Measurements from ENCODE around the gene C15orf62.
A peak's percentile ranks its signal among the peaks of the same experiment; 100 is the strongest.

Gene C15orf62

GRCh38 chr15:40755812-40756208 is 14.0 kb upstream of the C15orf62 start:
- DNase-seq (ENCODE audit: low spot score), result no peak

- peak; percentile 44 for DNase-seq (ENCODE audit: low spot score)
Observed at GRCh38 chr15:40756938-40757337, 12.8 kb upstream of the C15orf62 start.

DNA sequence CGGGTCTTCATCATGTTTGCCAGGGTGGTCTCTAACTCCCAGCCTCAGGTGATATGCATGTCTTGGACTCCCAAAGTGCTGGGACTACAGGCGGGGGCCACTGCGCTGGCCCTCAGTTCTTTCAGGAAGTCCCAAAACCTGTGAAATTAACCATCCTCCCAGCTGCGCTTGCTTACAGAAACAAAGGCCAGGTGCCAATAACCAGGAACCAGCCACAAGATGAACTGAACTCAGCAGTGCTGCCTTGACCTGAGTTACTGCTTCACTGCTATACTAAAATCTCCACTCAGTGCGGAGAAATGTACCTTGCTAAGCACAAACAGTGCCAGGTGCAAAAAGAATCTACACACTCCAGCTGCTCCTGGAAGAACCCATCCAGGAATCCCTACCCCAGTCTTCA is 9.8 kb upstream of the C15orf62 start:
- DNase-seq (ENCODE audit: low spot score), result no peak

DNA sequence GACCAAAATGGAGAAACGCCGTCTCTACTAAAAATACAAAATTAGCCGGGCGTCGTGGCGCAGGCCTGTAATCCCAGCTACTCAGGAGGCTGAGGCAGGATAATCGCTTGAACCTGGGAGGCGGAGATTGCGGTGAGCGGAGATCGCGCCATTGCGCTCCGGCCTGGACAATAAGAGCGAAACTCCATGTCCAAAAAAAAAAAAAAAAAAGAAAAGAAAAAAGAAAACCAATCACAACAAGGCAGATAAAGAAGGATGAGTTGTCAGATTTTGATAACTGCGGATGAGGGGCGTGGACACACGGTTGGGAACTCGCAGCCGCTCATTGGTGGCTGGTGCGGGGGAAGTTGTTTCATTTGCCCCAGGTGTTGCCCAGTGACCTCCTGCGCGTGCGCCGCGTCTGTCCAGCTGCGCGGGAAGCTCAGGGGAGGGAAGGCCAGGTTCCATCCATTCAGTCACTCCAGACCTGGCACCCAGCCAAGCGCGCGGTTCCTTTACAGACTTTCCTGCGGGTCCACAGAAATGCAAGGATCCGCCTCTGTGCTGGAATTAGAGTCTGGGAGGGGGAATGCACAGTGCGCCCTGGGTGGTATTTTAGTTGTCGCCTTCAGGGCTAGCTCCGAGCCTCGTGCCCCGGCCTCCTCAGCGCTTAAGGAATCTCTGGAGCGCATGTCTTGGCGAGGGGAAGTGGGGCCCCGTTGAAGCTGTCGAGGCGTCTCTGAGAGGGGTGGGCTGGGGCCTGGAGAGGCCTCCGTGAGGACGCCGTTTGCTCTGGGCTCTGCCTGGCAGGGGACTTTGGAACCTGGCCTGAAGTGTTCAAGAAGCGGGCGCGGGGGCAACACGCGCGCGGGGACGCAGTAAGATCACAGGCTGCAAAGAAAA is 6.6 kb upstream of the C15orf62 start:
- peak; percentile 66 for DNase-seq (ENCODE audit: low spot score)

DNA sequence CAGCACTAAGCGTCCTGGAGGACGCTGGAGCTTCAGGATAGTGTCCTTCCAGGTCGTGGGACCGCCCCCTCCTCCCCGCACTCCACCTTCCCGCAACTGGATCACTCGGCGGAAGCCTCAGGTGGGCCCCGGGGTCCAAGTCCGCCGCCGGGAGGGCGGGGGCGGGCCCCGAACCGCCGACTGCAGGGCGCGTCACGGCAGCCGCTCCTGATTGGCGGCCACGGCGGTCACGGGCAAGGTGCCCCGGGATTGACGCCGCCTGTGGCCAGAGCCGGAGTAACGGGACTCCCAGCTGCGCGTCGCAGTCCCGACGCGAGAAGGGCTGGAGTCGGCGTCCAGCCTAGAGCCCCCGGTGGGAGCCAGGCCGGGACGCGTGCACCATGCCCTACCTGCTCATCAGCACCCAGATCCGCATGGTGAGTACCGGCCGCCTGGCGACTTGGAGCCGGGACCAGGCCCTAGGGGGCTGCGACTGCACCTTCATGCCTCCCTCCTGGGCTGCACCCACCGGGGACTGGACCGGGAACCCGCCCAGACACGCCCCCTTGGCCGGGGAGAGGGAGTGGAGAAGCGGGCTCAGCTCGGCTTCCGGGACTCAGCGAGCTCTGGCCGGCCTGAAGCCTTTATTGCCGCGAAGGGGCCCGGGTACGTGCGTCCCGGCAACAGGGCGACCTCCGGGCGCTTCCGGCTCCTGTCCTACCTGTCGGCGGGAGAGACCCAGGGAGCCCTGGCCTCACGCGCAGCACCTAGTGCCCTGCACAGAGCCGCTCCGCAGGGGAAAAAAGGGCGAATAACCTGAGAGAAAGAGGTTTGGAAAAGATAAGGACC is 5.8 kb upstream of the C15orf62 start, which contains the start of gene GCHFR:
Gene GCHFR (plus strand): TSS at position 268 of the 828 bp plus-strand sequence. CDS start 113 bp downstream, at position 381.
- DNase-seq (ENCODE audit: low spot score), result peak; percentile 76

- peak; percentile 52 for DNase-seq (ENCODE audit: low spot score)
Observed at GRCh38 chr15:40764629-40765103, 5.1 kb upstream of the C15orf62 start.

DNA sequence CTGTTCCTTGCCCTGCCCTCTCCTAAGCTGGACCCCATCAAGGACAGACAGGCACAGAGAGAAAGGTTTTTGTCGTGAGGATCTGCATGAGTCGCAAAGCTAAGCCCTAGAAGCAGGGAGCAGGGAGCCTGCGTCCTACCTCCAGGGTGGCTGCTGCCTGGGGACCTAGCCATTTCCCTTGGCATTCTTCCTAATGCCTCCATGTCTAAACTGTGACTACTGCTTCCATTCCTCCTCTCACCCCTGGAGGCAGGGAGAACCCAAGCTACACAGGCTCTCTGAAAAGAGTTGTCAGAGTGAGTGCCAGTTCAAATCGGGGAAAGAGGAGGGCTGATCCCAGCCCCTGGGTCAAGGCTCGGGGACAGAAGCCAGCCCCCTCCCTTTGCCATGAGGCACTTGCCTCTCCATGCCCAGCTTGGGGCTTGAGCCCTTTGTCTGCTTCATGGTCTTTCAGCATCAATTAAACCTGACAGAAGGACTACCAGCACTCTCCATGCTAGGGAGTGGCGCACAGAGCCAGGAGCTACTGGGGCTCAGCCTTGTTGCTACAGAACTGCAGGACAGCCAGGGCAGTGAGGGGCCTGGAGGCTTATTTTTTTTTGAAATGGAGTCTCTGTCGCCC is 3.5 kb upstream of the C15orf62 start:
- no peak for DNase-seq (ENCODE audit: low spot score)

GRCh38 chr15:40766906-40767837 is 2.6 kb upstream of the C15orf62 start:
- DNase-seq (ENCODE audit: low spot score), result peak; percentile 44

GRCh38 chr15:40767838-40768500 is 1.8 kb upstream of the C15orf62 start:
- no peak for DNase-seq (ENCODE audit: low spot score)

GRCh38 chr15:40768521-40769273 is 1.1 kb upstream of the C15orf62 start:
- peak; percentile 42 for DNase-seq (ENCODE audit: low spot score)

DNA sequence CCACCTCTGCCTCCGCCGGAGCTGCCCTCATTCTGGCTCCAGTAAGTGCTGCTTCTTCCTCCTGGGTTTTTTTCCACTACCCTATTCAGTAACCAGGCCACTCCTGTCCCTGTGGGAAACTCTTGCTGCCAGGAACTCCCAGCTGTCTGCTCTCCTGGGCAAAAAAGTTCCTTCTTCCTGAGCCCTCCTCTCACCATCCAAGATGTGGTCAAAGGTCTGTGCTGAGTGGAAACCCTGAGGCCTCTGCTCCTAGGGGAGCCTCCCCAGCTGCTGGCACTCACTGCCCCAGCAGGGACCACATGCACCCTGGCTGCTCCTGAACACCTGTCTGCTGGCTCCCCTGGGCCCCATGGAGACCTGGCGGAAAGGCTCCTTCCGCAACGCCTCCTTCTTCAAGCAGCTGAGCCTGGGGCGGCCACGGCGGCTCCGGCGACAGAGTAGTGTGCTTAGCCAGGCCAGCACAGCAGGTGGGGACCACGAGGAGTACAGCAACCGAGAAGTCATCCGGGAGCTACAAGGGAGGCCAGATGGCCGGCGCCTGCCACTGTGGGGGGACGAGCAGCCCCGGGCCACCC is 454 bp downstream of the C15orf62 start:
- no peak for DNase-seq (ENCODE audit: low spot score)

- DNase-seq (ENCODE audit: low spot score), result no peak
Observed at GRCh38 chr15:40771242-40771641, 1.5 kb downstream of the C15orf62 start.

DNA sequence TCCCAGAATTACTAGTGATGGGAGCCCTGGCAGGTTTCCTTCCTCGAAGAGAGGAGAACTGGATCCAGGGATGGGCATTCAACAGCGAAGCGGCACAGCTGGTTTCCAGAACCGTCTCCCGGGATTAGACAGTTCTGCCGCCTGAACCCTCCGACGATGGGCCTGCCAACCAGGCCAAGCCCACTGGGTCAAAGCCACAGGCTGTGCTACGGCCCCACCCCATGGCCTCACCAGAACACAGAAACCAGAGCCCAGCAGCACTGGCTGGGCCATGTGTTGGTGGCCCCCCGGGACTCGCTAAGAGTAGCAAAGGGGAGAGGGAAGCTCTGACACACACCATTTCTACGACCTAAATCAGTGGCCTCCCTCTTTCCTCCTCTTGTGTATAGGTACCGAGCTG is 2.2 kb downstream of the C15orf62 start:
- no peak for DNase-seq (ENCODE audit: low spot score)

DNA sequence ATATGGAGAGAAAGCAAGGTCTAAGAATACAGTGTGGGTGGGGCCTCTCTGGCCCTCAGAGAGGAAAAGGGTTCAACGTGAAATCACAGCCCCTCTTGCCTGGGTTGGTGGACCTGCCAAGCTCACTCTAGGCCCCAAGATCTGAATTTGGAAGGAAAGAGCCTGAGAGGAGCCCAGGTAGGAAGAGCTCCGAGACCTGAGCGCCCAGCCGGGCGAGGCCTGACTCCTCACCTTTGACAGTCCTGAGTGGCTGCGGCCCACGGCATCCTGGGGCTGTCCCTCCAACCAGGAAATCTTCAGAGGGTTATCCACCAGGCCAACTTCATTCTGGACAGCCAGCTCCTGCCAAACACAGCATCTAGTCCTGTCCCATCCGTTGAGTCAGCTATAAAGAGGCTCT is 3.7 kb downstream of the C15orf62 start:
- no peak for DNase-seq (ENCODE audit: low spot score)

DNA sequence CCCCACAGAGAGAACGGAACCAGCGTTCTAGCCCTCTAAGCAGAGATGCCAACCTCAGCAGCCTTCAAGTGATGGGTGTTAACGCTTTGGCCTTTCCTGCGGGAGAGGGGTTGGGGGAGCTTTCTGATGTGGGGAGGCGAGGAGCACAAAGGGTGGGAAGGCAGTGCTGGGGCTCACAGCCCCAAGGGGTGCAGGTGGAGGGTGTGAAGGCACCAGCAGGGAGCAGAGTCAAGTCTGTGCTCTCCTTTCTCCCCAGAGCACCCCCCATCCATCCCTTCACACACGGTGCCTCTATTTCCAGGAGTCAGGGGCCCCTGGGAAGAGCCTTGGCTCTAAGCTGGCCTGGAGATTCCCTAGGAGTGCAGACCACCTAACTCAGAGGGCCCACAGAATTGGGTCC is 4.1 kb downstream of the C15orf62 start:
- no peak for DNase-seq (ENCODE audit: low spot score)

DNA sequence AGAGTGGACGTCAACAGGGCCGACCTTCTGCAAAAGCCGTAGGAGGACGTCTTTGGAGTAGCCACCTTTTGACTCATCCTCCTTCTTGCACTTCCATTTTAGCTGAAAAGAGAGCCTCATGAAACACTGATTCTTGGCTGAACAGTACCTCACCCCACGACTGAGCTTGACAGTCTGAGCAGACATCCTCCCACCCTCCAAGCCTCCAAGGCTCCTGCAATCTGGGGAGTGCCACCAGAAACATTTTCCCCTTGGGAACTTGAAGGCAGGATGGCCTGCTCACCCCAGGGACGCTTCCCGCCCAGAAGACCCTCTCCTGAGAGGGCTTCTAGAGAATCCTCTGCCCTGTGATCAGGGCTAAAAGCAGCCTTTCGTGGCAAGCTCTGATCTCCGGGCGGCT is 5.2 kb downstream of the C15orf62 start:
- no peak for DNase-seq (ENCODE audit: low spot score)

- DNase-seq (ENCODE audit: low spot score), result no peak
Observed at GRCh38 chr15:40775740-40776536, 6.2 kb downstream of the C15orf62 start.

DNA sequence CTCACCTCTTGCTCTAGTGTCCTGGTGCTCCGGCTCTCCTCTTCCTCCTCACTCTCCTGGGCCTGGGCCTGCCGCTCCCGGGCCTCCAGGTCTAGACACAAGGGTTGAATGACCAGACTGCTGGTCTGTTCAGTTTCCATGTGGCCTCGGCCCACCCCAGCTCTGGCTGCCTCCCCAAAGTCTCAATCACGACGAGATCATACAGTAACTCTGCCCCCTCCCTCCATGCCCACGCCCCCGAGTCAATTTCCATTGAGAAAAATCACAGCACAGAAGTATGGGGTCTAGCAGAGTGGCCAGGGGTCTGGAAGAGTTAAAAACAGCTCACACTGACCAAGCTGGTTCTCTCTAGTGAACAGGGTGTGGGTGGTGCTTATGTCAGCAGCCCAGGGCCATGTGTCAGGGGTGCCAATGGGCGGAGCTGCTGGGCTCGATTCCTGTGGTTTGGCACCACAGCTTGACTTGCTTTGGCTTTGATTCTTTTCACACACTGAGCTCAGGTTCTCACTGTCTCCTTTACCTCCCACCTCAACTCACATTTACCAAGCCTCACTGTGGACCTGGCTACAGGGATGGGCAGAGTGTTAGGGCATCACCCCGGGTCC is 6.9 kb downstream of the C15orf62 start:
- DNase-seq (ENCODE audit: low spot score), result peak; percentile 61
